HepG2 (cell line): ENCODE measurements around the gene SNED1. TPM values are rescaled to one million over a fixed set of nuclear protein-coding genes. Genes with fewer than 3 reads are reported as not detected.

Experiments
- ATAC-seq: fragments of 200-7000 bp; cut with Tn5 transposase; 3 replicates; pipeline ENCODE4 v1.9.1; 2020; ENCODE audit warnings: mild to moderate bottlenecking, moderate library complexity
- BruUV-seq: library from RNA; stranded (reverse); fragments of 400-500 nt; replicated peaks from 2 replicates; lab custom pipeline; 2021; lab: Mats Ljungman, UMichigan
- CTCF ChIA-PET: fragments of 300-600 bp; formaldehyde crosslinking; extraction: SDS; loops from one replicate; lab custom pipeline; 2021; ENCODE audit warnings: low total read pairs, inconsistent platforms, low intra/inter-chr PET ratio; lab: Yijun Ruan, JAX
- POLR2A ChIA-PET: fragments of 350-600 bp; sonication (Branson Sonifier 250); formaldehyde crosslinking; loops from one replicate; lab custom pipeline; 2020; ENCODE audit warnings: antibody characterized with exemption, inconsistent platforms; lab: Yijun Ruan, JAX
- DNase-seq: peaks from one replicate; pipeline ENCODE4 v3.0.0-alpha.2; 2015; ENCODE audit warnings: low spot score
- FAIRE-seq: peaks from 3 replicates; lab custom pipeline; 2011; peaks lifted over from hg19 to GRCh38; lab: Jason Lieb, UNC
- H2AFZ ChIP-seq: one replicate; pipeline ENCODE4 v1.6.1; 2011; ENCODE audit warnings: low read length, inconsistent platforms
- H3K27ac ChIP-seq: fragments of 300-600 bp; 3 replicates; pipeline ENCODE4 v1.8.0; 2011; ENCODE audit warnings: mixed run types, mild to moderate bottlenecking, mixed read lengths, low read length, inconsistent platforms; ENCODE audit not compliant: insufficient read depth; ENCODE audit errors: extremely low read length
- H3K27me3 ChIP-seq, 2 experiments: fragments of 200-600 bp in 1 of 2; 2 replicates in 1 of 2; 3 replicates in 1 of 2; pipeline versions ENCODE4 v1.6.0 to v1.8.0; 2011; ENCODE audit warnings: low read length in 2 of 2, mild to moderate bottlenecking in 2 of 2, moderate library complexity in 2 of 2, inconsistent platforms in 1 of 2; ENCODE audit not compliant: insufficient read depth in 2 of 2, control insufficient read depth in 1 of 2
- H3K36me3 ChIP-seq, 2 experiments: fragments of 200-600 bp in 1 of 2; replicated peaks in 1 of 2; 2 replicates in 1 of 2; 3 replicates in 1 of 2; pipeline versions ENCODE4 v1.5.1 to v1.8.0; 2011; ENCODE audit warnings: low read length in 2 of 2, inconsistent platforms in 1 of 2; ENCODE audit not compliant: insufficient read depth in 2 of 2, control insufficient read depth in 1 of 2
- H3K4me1 ChIP-seq: 2 replicates; pipeline ENCODE4 v1.5.1; 2012; ENCODE audit warnings: low read length, inconsistent platforms; ENCODE audit not compliant: insufficient read depth
- H3K4me2 ChIP-seq: 2 replicates; pipeline ENCODE4 v1.6.0; 2011; ENCODE audit warnings: low read depth, low read length, inconsistent platforms
- H3K4me3 ChIP-seq, 3 experiments: fragments of 200-600 bp in 1 of 3; sonication (generic), shearing (Covaris generic) in 1 of 3; replicated peaks in 1 of 3; 2 replicates each; pipeline ENCODE4 v1.5.1; 2011 to 2016; ENCODE audit warnings: low read length in 3 of 3, inconsistent platforms in 2 of 3, low read depth in 2 of 3, mild to moderate bottlenecking in 2 of 3, control low read depth in 1 of 3, mixed read lengths in 1 of 3; ENCODE audit not compliant: insufficient read depth in 1 of 3
- H3K79me2 ChIP-seq: one replicate; pipeline ENCODE4 v1.6.1; 2011; ENCODE audit warnings: low read length, inconsistent platforms; ENCODE audit not compliant: insufficient read depth
- H3K9ac ChIP-seq: 2 replicates; pipeline ENCODE4 v1.6.0; 2011; ENCODE audit warnings: mild to moderate bottlenecking, low read depth, low read length, inconsistent platforms; ENCODE audit not compliant: insufficient read depth
- H3K9me3 ChIP-seq: 2 replicates; pipeline ENCODE4 v1.5.1; 2012; ENCODE audit warnings: mild to moderate bottlenecking, low read length
- H4K20me1 ChIP-seq: 2 replicates; pipeline ENCODE4 v1.6.0; 2011; ENCODE audit warnings: inconsistent platforms, mild to moderate bottlenecking, low read length, moderate library complexity; ENCODE audit not compliant: insufficient read depth
- CSRNP2 ChIP-seq: sonication (generic); formaldehyde crosslinking; conservative IDR thresholded peaks from 2 replicates; pipeline ENCODE4 v1.8.0; 2022; ENCODE audit warnings: low read depth, missing genetic modification reagents
- DR1 ChIP-seq: sonication (generic); formaldehyde crosslinking; IDR thresholded peaks from 2 replicates; pipeline ENCODE4 v1.8.0; 2021; ENCODE audit warnings: mild to moderate bottlenecking, missing genetic modification reagents, inconsistent platforms
- FOXC1 ChIP-seq: sonication (generic); formaldehyde crosslinking; IDR thresholded peaks from 2 replicates; pipeline ENCODE4 v1.8.0; 2022; ENCODE audit warnings: mild to moderate bottlenecking, missing genetic modification reagents, borderline replicate concordance
- HMG20A ChIP-seq: IDR thresholded peaks from 2 replicates; pipeline ENCODE4 v1.6.1; 2016; ENCODE audit warnings: borderline replicate concordance
- NPAS2 ChIP-seq: sonication (generic); formaldehyde crosslinking; IDR thresholded peaks from 2 replicates; pipeline ENCODE4 v1.8.0; 2022; ENCODE audit warnings: mild to moderate bottlenecking, missing genetic modification reagents, borderline replicate concordance
- SIN3B ChIP-seq: fragments of 150-350 bp; IDR thresholded peaks from 2 replicates; pipeline ENCODE4 v1.6.1; 2014; ENCODE audit warnings: low read length
- SMC3 ChIP-seq: IDR thresholded peaks from 2 replicates; pipeline ENCODE4 v1.6.1; 2011; ENCODE audit warnings: low read length, improper control_type of control experiment
- TAF1 ChIP-seq: sonication (generic); formaldehyde crosslinking; IDR thresholded peaks from 2 replicates; pipeline ENCODE4 v1.4.0; 2020; ENCODE audit warnings: missing genetic modification reagents
- ZHX2 ChIP-seq, 2 experiments: sonication (generic) in 1 of 2; formaldehyde crosslinking in 1 of 2; IDR thresholded peaks; 2 replicates each; pipeline versions ENCODE4 v1.6.1 to v1.9.0; 2014 to 2022; ENCODE audit warnings: antibody characterized with exemption in 1 of 2, borderline replicate concordance in 1 of 2, inconsistent platforms in 1 of 2, low read depth in 1 of 2, missing genetic modification reagents in 1 of 2
- ZNF879 ChIP-seq: sonication (generic); formaldehyde crosslinking; IDR thresholded peaks from 2 replicates; pipeline ENCODE4 v1.8.1; 2023; ENCODE audit warnings: missing genetic modification reagents
- ZUFSP ChIP-seq: sonication (generic); formaldehyde crosslinking; IDR thresholded peaks from 2 replicates; pipeline ENCODE4 v1.9.0; 2021; ENCODE audit warnings: missing genetic modification reagents, mild to moderate bottlenecking, borderline replicate concordance
- WGBS: methylation state at CpG from one replicate; pipeline ENCODE4 v1.1.6; 2017; ENCODE audit warnings: low lambda C conversion rate; 5-methylcytosine and 5-hydroxymethylcytosine counted together
- in situ Hi-C: cut with HindIII; loops from 2 replicates; pipeline ENCODE4 v1.10.0; 2017; ENCODE audit warnings: low pct_unique_long_range_greater_than_20kb; ENCODE audit not compliant: extremely low pct_ligation_motif_present
- intact Hi-C: fragments of 100-400 bp; cut with micrococcal nuclease; formaldehyde crosslinking; loops from one replicate; pipeline ENCODE4 v1.10.0; 2022; ENCODE audit not compliant: unreplicated experiment
- polyA plus RNA-seq, 8 experiments: library from polyadenylated mRNA; depleted of rRNA in 3 of 8; stranded (reverse) in 7 of 8; unstranded in 1 of 8; fragments of >200 nt; fragmentation: Illumina TruSeq in 4 of 8; extraction: Trizol in 4 of 8; gene quantifications; 2 replicates each; pipeline versions ENCODE4 v1.2.1 to v1.2.3, GENCODE V29; 2011 to 2016; ENCODE audit warnings: low read depth in 4 of 8, missing spikeins in 1 of 8, mixed read lengths in 1 of 8; ENCODE audit not compliant: insufficient read depth in 1 of 8
- total RNA-seq, 5 experiments: library from RNA; depleted of rRNA; stranded (reverse); fragments of >200 nt; fragmentation: Illumina TruSeq; extraction: Trizol; gene quantifications; 2 replicates each; pipeline ENCODE4 v1.2.3, GENCODE V29; 2016; ENCODE audit warnings: low read depth in 1 of 5

SNED1 gene
- total and polyA plus RNA-seq, 2 of the 13 experiments (the other 11 are each of a cell fraction or from before 2014, with no cell fraction given), result 0.15 to 0.65 TPM

- TF ChIP-seq SIN3B, result no peak
Measured at GRCh38 chr2:241066893-241067341, 68.5 kb downstream of the SNED1 start (continued).

- WGBS, result 60% methylated on average over 20 of the region's 21 CpGs
- ATAC-seq (no peak), FAIRE-seq (no peak), DNase-seq (no peak)
- Histone ChIP-seq H3K9me3 (no peaks in the 10 kb centered on the region), H3K9ac (no peak overlapping the region), H3K4me3 (no peak overlapping the region), H3K36me3 (no peaks in the 10 kb centered on the region), H2AFZ (no peak overlapping the region), H3K4me1 (0 out of 2 replicates have a peak, but pooled peaks cover 9% of the 10 kb centered on the region), H3K27me3 (peaks cover 24 to 63% of the 10 kb centered on the region in 2 experiments), H4K20me1 (no peaks in the 10 kb centered on the region; the same call in 1 of the 2 replicates), H3K27ac (no peak overlapping the region), H3K79me2 (no peaks in the 10 kb centered on the region), H3K4me2 (no peak overlapping the region)
- in situ Hi-C loops, result no loop called here
- intact Hi-C loops, result no loop called here
- ChIA-PET POLR2A (no interaction called here), CTCF (no interaction called here)
- no TSS peak for BruUV-seq
- TF ChIP-seq SMC3, result no peak
- TF ChIP-seq TAF1 (CRISPR knock-in tag), result no peak
- no peak for TF ChIP-seq HMG20A (CRISPR knock-in tag)
- TF ChIP-seq CSRNP2 (CRISPR knock-in tag), result no peak
- TF ChIP-seq ZNF879 (CRISPR knock-in tag), result no peak
- no peak for TF ChIP-seq ZHX2 (IDR thresholded peaks at IDR 0.05; ENCODE audit: low read depth)
- TF ChIP-seq ZHX2 (CRISPR knock-in tag; IDR thresholded peaks at IDR 0.05; ENCODE audit: borderline replicate concordance), result no peak
- no peak for TF ChIP-seq NPAS2 (CRISPR knock-in tag)
- no peak for TF ChIP-seq DR1 (CRISPR knock-in tag)
- no peak for TF ChIP-seq ZUFSP (CRISPR knock-in tag)
- no peak for TF ChIP-seq FOXC1
Measured at GRCh38 chr2:241067501-241068135, 69.2 kb downstream of the SNED1 start.
